GM21447 (cell line): Measurements from ENCODE around the gene TNNC2.
"Not testable (repeated sequence)": the region's sequence is repeated elsewhere in the genome, so short reads cannot be mapped to it uniquely, and the experiment has no call there.

Experiments used
- ATAC-seq: cut with Tn5 transposase; IDR thresholded peaks from one replicate; pipeline ENCODE4 v1.9.1; 2021; ENCODE audit not compliant: unreplicated experiment

TNNC2 gene

GRCh38 chr20:45827030-45827652 is at the start of gene TNNC2:
TNNC2 (minus strand) TSS chr20:45827312; CDS start chr20:45827248, 64 bp downstream.
- no peak for ATAC-seq

GRCh38 chr20:45874576-45874975 is 47.5 kb upstream of the TNNC2 start:
- no peak for ATAC-seq

DNA sequence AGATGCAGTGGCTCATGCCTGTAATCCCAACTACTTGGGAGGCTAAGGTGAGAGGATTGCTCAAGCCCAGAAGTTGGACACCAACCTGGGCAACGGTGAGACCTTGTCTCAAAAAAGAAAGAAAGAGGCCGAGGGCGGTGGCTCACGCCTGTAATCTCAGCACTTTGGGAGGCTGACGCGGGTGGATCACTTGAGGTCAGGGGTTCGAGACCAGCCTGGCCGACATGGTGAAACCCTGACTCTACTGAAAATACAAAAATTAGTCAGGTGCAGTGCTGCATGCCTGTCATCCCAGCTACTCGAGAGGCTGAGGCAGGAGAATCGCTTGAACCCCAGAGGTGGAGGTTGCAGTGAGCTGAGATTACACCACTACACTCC is 47.0 kb upstream of the TNNC2 start:
- not testable (repeated sequence) for ATAC-seq

DNA sequence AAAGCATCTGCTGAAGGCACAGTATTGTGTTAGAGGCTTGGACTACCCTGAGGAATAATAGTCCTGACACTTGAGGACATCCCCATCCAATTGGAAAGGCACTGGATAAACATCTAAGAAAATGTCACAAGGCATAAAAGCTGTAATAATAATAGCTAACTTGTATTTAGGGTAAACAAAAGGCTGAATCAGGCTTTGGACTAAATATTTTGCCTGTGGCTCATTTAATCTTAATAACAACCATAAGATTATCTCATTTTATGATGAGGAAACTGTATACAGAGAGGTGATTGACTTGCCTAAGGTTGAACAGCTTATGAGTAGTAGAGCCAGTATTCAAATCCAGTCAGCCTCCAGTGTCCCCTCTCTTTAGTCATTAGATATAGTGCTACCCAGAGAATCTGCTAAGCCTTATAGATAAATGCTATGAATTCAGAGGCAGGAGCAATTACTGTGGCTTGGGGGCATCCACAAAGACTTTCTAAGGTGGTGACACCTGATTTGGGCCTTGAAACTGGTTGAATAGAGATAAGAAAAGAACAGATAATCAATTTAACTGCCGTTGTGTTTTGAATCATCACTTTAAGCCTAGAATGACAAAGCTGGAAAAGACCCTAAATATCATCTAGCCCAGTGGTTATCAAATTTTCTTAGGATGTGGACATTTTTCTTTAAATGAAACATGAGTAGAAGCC is 46.4 kb upstream of the TNNC2 start:
- ATAC-seq, result no peak

GRCh38 chr20:45872626-45873025 is 45.5 kb upstream of the TNNC2 start:
- ATAC-seq, result no peak

- ATAC-seq, result no peak
Measured at GRCh38 chr20:45867819-45868176, 40.7 kb upstream of the TNNC2 start.

- no peak for ATAC-seq
Measured at GRCh38 chr20:45867136-45867818, 40.2 kb upstream of the TNNC2 start.

GRCh38 chr20:45866454-45866853 is 39.3 kb upstream of the TNNC2 start:
- ATAC-seq, result no peak

DNA sequence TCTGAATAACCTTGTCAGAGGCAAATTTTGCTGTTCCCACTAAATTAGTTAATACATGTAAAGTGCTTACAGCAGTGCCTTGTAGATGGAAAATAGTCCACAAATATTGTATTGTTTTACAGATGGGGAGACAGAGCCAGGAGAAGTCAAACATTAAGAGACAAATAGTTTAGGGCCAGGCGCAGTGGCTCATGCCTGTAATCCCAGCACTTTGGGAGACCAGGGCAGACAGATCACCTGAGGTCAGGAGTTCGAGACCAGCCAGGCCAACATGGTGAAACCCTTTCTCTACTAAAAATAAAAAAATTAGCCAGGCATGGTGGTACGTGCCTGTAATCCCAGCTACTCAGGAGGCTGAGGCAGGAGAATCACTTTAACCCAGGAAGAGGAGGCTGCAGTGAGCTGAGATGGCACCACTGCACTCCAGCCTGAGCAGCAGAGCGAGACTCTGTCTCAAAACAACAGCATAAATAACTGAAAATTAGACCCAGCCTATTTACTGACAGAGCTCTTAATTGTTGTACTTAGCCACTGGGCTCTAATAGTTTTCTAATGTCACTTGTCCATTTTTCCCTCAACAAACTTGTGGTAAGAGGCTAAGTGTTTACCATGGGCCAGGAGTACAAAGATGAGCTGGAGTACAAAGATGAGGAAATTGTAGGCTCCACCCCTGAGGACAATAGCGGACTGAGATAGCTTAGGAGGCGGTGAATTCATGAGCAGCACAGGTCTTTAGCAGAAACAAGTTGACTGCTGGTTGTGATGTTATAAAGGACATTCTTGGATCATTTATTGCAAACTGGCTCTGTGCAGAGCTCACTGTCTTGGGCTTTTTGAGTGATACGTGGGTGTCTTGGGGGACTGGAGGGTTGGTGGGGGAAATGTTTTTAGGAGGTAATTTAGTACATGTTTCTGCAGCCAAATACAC is 36.7 kb upstream of the TNNC2 start:
- ATAC-seq, result no peak

GRCh38 chr20:45861221-45862075 is 34.3 kb upstream of the TNNC2 start:
- no peak for ATAC-seq

- no peak for ATAC-seq
Measured at GRCh38 chr20:45860560-45861220, 33.6 kb upstream of the TNNC2 start.

DNA sequence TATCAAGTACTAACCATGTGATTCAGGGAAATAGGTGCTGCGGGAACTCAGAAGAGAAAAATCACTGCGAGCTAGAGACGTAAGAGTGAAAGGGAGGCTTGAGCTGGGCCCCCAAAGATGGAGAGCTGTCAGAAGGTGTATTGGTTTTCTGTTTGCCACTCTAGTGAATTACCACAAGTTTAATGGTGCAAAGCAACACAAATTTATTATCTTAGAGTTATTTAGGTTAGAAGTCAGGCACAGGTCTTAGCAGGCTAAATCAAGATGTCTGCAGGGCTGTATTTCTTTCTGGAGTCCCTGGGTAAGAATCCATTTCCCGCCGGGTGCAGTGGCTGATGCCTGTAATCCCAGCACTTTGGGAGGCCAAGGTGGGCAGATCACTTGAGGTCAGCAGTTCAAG is 32.8 kb upstream of the TNNC2 start:
- ATAC-seq, result no peak

GRCh38 chr20:45857882-45858216 is 30.7 kb upstream of the TNNC2 start:
- ATAC-seq, result peak; percentile 25

- ATAC-seq, result peak; percentile 96
Measured at GRCh38 chr20:45857114-45857881, 30.2 kb upstream of the TNNC2 start, which contains the start of the genes ACOT8 and ZSWIM3. ACOT8 (minus strand) TSS chr20:45857392; CDS start chr20:45857315, 77 bp downstream. ZSWIM3 (plus strand) TSS chr20:45857614; CDS start chr20:45857826, 212 bp downstream.

GRCh38 chr20:45853484-45853883 is 26.4 kb upstream of the TNNC2 start:
- ATAC-seq, result no peak

GRCh38 chr20:45852326-45852725 is 25.2 kb upstream of the TNNC2 start:
- ATAC-seq, result no peak

GRCh38 chr20:45851501-45851900 is 24.4 kb upstream of the TNNC2 start:
- no peak for ATAC-seq

- no peak for ATAC-seq
Measured at GRCh38 chr20:45850926-45851325, 23.8 kb upstream of the TNNC2 start.

GRCh38 chr20:45850238-45850637 is 23.1 kb upstream of the TNNC2 start:
- no peak for ATAC-seq
